Type B pancreatic cell (in vitro differentiated cells): ENCODE results near the gene NAT14. TPM values are rescaled to one million over a fixed set of nuclear protein-coding genes. Genes with fewer than 3 reads are reported as not detected.

Experiments
- DNase-seq: peaks from one replicate; pipeline ENCODE4 v3.0.0; 2021; ENCODE audit warnings: mixed read lengths; ENCODE audit not compliant: unreplicated experiment; ENCODE audit errors: extremely low spot score
- H3K27ac Mint-ChIP-seq: 2 replicates; pipeline ENCODE4 v1.8.0; 2021; ENCODE audit warnings: mild to moderate bottlenecking, mixed read lengths
- H3K27me3 Mint-ChIP-seq: 2 replicates; pipeline ENCODE4 v1.8.0; 2021; ENCODE audit warnings: mixed read lengths
- H3K36me3 Mint-ChIP-seq: 2 replicates; pipeline ENCODE4 v1.8.0; 2021; ENCODE audit warnings: mixed read lengths
- H3K4me1 Mint-ChIP-seq: one replicate; pipeline ENCODE4 v1.8.0; 2021; ENCODE audit warnings: mixed read lengths; ENCODE audit not compliant: unreplicated experiment
- H3K4me3 Mint-ChIP-seq: 2 replicates; pipeline ENCODE4 v1.8.0; 2021; ENCODE audit warnings: mild to moderate bottlenecking, mixed read lengths
- H3K9me3 Mint-ChIP-seq: 2 replicates; pipeline ENCODE4 v1.8.0; 2021; ENCODE audit warnings: mixed read lengths
- CTCF ChIP-seq: fragments of 200-600 bp; sonication (generic); conservative IDR thresholded peaks from 2 replicates; pipeline ENCODE4 v1.5.0; 2021; ENCODE audit warnings: antibody characterized with exemption, mild to moderate bottlenecking
- total RNA-seq: library from RNA; stranded (reverse); gene quantifications from 2 replicates; pipeline ENCODE4 v1.2.1, GENCODE V29; 2021; ENCODE audit warnings: low replicate concordance

NAT14 gene
- total RNA-seq, 1 donor from 2014 or later = 64.3 TPM

GRCh38 chr19:55504252-55504603, 19.2 kb downstream of the NAT14 start:
- no peaks in the 10 kb centered on the region for H3K9me3 Mint-ChIP-seq
- DNase-seq = no peak
- peaks cover 22% of the 10 kb centered on the region for H3K27me3 Mint-ChIP-seq
- no peak for TF ChIP-seq CTCF
- H3K4me3 Mint-ChIP-seq = peak overlapping the region; percentile 72
- H3K4me1 Mint-ChIP-seq = no peaks in the 10 kb centered on the region
- no peaks in the 10 kb centered on the region for H3K36me3 Mint-ChIP-seq
- H3K27ac Mint-ChIP-seq = no peak overlapping the region

GRCh38 chr19:55504981-55505380, 20.0 kb downstream of the NAT14 start:
- Mint-ChIP-seq H3K4me3 (no peak overlapping the region), H3K36me3 (no peaks in the 10 kb centered on the region), H3K4me1 (no peaks in the 10 kb centered on the region), H3K27me3 (peaks cover 22% of the 10 kb centered on the region), H3K9me3 (no peaks in the 10 kb centered on the region), H3K27ac (no peak overlapping the region)
- no peak for TF ChIP-seq CTCF
- no peak for DNase-seq

GRCh38 chr19:55508120-55508519, 23.1 kb downstream of the NAT14 start:
- DNase-seq = no peak
- Mint-ChIP-seq H3K27me3 (peaks cover 29% of the 10 kb centered on the region), H3K9me3 (no peaks in the 10 kb centered on the region), H3K36me3 (no peaks in the 10 kb centered on the region), H3K27ac (no peak overlapping the region), H3K4me1 (no peaks in the 10 kb centered on the region), H3K4me3 (no peak overlapping the region)
- TF ChIP-seq CTCF = no peak

- DNase-seq = peak; percentile 96
- Mint-ChIP-seq H3K27me3 (peaks cover 8% of the 10 kb centered on the region), H3K36me3 (no peaks in the 10 kb centered on the region), H3K4me3 (peak overlapping the region; percentile 86), H3K27ac (peak overlapping the region; percentile 77), H3K9me3 (no peaks in the 10 kb centered on the region), H3K4me1 (peaks cover 3% of the 10 kb centered on the region)
- TF ChIP-seq CTCF = peak; percentile 82
These were observed 32.1 kb downstream of the NAT14 start for GRCh38 chr19:55516878-55517620.

- no peaks in the 10 kb centered on the region for H3K9me3 Mint-ChIP-seq
- H3K27me3 Mint-ChIP-seq = peaks cover 4% of the 10 kb centered on the region
- H3K4me3 Mint-ChIP-seq = no peak overlapping the region
- no peak overlapping the region for H3K27ac Mint-ChIP-seq
- no peak for TF ChIP-seq CTCF
- DNase-seq = no peak
- peaks cover 5% of the 10 kb centered on the region for H3K4me1 Mint-ChIP-seq
- H3K36me3 Mint-ChIP-seq = no peaks in the 10 kb centered on the region
These were observed 34.7 kb downstream of the NAT14 start for GRCh38 chr19:55519451-55520311.
